CD4-positive, alpha-beta T cell treated with Interleukin-4 for 4 hours (primary cell): ENCODE results near the gene CCL23.
"Not testable (repeated sequence)": the region's sequence is repeated elsewhere in the genome, so short reads cannot be mapped to it uniquely, and the experiment has no call there.

ENCODE experiments used
- DNase-seq: peaks from one replicate; pipeline ENCODE4 v3.0.0-alpha.2; 2020

The CCL23 gene, protein sequence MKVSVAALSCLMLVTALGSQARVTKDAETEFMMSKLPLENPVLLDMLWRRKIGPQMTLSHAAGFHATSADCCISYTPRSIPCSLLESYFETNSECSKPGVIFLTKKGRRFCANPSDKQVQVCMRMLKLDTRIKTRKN

DNA sequence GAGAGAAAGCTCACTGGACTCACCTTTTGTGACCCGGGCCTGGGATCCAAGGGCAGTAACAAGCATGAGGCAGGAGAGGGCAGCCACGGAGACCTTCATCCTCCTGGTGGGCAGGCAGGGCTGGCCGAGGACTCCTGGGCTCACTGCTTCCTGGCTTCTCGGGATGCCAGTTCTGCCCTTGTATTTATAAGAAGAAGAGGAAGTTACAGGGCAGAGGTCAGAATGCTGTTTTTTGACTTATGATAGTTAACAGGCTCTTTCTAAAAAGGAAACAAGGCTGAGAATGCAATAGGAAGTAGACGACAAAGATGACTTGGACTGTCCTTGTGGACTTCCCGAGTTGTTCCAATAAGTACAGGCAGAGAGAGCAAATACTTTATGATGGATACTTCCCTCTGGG, at the start of gene CCL23:
CCL23 (minus strand) TSS at position 174 of the 400 bp plus-strand sequence; CDS start at position 99, 75 bp downstream.
- DNase-seq: no peak

DNA sequence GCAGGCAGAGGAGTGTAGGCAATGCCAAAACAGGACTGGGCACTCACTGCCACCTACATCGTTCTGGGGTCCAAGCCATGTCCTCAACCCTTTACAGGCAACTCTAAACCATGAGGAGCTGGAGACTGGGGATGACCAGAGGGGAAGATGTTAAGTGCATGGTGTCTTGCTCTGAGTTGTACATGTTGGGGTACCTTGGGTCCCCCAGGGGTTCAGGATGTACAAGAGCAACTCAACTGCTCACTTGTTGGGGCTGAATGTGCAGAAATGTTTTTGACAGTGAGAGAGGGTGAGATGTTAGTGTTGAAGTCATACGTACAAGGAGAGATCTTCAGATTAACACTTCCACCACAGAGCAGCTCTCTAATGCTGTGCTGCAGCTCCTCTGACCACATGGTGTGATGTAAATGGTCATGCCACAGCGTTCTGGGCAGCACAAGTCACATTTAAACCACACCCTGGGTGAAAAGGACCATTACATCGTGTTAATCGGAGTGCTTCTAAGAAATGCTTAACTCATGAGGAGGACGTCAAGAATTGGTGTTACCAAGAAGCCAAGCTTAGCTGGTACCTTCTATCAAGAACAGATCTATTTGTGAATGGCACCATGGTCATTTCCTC, 48.7 kb upstream of the CCL23 start:
- DNase-seq: peak; percentile 78

DNA sequence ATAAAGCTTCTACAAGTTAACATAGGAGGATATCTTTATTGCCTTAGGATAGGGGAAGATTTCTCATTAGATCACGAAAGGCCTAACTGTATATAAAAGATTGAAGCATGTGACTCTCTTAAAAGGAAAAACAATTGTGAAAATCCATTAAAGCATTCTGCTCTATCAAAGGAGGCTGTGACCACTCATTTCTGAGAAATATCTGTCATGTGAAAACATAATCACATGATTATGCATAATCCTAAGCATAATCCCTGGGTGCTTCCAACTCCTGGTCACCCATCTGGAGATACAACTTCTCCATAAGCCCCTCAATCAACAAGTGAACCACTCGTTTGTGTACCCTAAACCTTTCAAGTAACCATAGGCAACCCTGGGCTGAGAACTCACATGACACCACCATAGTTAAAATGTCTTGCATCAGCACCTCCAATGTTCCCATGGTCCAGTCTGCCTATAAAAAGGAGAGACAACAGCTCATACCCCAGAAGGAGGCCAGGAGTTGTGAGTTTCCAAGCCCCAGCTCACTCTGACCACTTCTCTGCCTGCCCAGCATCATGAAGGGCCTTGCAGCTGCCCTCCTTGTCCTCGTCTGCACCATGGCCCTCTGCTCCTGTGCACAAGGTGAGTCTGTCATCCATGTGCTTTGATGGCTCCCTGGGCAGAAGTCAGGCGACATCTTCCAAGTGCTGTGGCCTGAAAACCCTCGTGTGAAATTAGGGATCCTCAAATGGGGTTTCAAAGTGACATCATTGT, 46.2 kb upstream of the CCL23 start, which contains the start of gene CCL18:
CCL18 (plus strand) TSS at position 487 of the 756 bp plus-strand sequence; CDS start at position 558, 71 bp downstream.
- DNase-seq: no peak

DNA sequence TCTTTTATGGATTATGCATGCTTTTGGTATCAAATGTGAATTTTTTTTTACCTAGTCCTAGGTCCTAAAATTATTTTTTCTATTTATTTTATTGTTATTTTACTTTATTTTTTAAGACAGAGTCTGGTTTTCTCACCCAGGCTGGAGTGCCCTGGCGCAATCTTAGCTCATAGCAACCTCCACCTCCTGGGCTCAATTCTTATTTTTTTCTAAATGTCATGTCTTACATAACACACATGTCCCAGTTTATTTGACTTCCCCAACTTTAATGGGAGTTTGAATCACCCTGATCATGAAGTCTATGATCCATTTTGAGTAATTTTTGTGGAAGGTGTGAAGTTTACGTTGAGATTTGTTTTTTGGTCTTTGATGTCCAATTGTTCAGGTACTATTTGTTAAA, 43.0 kb upstream of the CCL23 start:
- no peak for DNase-seq

DNA sequence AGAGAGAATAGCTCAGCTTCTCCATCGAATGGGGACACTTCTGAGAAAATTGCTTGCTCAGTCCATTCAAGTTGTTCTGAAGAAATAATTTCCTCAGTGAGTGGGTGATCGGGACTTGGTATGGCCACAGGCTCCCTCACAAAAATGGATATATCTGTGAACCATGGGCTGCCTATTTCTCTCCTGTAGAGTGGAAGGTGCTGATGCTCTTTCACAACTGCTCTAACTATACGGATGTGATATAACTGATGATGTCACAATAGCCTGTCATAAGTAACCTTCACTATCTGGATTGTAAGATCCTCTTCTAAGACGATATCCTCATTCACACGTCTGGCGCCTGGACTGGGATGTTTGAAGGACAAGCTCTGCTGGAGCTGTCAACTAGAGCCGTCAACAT, 41.6 kb upstream of the CCL23 start:
- DNase-seq: no peak

DNA sequence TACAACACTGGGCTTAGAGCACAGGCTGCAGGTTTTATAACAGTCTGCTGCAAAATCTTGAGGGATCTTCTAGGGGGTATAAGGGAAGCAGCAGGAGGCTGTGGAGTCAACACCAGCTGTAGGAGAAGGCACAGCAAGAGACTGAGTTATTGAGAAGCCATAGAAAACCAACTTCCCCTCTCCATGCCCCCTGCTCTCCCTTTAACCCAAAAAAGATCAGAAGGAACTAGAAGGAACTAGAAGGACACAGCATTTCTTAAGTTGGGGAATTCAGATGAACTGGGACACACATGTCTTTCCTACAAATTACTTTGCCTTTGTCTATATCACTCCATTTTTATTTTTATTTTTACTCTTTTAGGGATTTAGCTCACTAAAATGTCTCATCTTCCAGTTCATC, 40.1 kb upstream of the CCL23 start:
- no peak for DNase-seq

DNA sequence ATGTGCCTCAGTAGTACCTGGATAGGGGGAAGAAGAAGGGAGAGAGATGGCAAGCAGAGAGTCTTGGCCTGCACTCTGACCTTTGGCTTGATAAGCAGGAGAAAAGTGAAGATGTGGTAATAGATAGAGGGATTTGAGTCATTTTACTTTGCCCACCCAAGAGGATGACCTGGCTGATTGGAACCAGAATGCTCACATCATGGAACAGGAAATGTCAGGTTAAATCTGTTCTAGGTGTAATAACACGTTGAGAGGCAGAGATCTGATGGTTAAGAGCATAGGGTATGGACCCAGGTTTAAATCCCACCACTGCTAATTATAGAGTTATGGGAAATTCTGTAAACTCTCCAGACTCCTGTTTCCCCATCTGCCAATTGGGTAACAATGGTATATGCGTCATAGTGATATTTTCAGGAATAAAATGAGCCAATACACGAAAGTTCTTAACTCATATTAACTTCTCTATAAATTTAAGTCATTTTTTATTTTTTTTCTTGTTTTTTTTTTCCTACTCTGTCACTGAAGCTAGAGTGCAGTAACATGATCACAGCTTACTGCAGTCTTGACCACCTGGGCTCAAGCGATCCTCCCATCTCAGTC, 38.2 kb upstream of the CCL23 start:
- DNase-seq: no peak

DNA sequence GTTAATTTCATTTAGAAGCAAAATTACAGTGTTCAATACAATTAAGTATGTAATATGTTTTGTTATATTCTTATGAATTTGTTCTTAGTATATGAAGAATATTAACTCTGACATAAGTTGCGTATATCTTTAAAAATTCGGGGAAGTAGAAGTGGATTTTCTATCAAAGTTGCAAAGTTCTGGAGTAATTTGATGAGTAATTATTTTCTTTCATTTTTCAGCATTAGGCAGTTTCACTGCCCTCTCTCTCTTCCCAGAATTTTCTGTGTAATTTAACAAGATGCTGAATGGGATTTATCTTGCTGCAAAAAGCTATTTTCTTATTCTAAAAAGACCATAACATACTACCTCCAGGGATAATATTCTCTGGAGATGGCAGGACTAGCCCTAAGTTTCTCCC, 37.4 kb upstream of the CCL23 start:
- no peak for DNase-seq

DNA sequence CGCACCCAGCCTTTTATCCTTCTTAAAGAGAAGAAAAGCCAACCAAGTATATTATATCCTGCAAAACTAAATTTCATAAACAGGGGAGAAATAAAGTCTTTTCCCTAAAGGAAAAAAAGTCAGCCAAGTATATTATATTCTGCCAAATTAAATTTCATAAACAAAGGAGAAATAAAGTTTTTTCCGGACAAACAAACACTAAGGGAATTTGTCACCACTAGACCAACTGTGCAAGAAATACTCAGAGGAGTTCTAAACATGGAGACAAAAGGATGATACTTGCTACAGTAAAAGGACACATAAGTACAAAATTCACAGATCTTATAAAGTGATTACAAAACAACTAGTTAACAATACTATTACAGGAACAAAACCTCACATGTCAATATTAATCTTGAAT, 31.9 kb upstream of the CCL23 start:
- no peak for DNase-seq

DNA sequence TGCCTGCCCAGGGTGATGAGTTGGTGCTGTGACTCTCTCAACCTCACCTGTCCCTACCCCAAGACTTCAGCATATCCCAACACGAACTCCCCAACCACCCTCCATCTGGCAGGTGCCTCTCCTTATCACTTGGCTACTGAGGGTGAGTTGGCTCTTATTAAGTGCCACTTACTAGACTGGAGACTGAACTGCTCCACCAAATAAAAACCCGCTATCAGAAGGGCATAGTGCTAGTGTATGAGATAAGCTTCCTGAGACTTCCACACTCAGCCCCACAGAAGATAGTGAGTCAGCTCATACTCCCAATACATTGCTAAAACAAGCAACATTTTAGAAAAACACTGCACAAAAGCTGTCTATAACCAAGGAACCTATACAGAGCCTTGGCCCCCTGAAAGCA, 30.3 kb upstream of the CCL23 start:
- no peak for DNase-seq

DNA sequence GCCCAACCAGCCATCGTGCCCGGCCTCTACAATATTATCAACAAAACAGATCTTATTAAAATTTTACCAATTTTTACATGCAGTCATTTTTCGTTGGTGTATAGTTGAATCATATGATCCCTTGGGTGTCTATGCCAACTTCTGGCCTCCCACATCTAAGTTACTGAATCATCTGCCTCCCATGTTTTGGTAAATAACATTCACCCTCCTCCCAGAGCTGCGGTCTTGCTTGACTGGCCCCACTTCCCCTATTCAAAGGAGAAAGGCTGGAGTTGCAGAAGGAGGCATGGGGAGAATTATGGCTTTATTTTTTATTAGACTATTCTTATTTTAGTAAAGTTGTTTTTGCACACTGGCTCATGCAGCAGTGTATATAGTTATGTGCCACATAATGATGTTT, 18.5 kb upstream of the CCL23 start:
- no peak for DNase-seq

DNA sequence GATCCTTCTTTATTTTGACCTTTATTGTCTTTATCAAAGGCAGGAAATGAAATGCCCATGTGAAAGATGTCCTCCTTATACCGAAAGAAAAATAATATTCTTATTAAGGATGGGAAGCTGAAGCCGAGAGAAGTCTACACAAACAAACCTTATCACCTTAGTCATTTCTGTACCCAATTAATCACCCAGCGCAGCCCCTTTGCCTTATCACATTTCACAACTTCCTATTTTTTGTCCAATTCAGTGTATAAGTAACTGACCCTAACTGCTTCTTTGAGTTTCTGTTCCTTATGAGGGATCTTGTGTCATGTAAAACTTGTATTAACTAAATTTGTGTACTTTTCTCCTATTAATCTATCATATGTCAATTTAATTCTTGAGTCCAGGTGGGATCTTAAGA, 16.4 kb upstream of the CCL23 start:
- DNase-seq: no peak

DNA sequence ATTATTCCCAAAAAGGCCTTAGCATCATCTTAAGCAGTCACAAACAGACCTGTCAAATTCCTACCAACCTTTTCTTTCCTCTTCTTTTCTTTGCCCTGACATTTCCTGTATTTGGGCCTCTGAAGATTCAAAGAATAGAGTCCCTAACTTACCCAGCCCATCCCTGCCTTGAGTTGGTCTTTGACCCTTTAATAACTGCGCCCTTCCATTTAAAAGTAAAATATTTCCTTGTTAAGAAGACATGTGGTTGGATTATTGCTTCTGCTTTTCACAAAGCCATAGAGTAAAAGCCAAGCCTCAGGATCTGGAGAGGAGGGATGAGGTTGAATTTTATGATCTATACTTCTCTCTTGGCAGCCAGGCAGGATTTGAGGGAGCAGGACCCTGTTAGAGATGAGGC, 13.2 kb upstream of the CCL23 start:
- no peak for DNase-seq

DNA sequence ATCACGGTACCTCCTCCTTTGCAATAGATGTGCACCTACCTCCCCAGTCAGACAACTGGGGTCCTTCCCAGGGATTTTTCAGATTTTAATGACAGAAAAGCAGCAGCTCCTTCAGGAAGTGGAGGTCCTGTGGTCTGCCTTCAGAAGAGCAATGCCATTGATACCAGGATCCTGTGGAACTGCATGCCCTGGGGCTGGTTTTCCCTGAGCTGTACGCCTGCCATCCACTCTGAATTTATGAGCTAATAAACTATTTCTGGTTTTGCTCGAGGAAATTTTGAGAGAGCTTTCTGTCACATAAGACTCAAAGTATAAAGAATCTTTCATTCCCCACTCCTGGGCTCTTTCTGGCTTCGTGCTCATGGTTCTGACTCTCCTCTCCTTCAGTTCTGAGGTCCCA, 10.0 kb upstream of the CCL23 start:
- DNase-seq: no peak

DNA sequence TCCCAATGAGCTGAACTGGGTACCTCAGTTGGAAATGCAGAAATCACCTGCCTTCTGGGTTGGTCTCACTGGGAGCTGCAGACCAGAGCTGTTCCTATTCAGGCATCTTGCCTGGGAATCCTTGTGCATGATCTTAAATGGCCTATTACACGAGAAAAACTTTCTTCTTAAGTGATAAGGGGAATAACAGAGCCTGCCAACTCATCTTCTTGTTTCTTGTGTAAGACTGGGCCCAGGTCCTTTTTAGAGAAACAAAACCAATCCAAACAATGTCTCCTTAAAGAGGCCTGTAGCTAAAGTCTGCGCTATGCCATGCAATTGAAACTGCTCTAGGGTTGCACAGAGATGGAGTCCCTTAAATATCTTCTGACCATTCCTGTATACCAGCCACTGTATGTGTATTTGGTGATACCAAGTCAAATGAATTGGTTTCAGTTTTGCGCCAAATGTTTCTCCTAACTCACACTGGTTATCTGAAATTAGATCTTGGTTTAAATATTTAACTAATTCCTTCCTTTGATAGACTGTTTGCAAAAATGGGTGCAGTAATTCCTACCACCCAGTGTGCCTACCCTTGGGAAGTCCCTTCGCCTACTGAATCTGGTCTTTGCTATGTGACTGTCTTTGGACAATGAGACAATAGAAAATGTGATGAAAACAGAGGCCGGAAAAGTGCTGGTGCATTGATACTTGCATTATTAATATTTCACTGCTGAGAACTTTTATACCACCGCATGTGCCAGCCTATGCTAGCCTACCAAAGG, 6.5 kb upstream of the CCL23 start:
- DNase-seq: no peak

DNA sequence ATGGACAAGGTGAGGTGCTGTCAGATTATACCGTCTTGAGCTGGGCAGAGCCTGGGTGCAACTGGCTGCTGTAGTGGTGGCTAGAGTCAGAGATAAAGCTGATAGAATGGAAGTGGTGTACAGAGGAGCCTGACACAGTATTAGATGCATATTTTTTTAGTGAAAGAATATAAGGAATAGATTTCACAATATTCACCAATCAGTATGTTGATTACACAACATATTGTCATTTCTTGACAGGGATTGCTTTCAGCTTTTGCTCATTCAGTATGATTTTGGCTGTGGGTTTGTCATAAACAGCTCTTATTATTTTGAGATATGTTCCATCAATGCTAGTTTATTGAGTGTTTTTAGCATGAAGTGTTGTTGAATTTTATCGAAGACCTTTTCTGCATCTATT, 1.7 kb upstream of the CCL23 start:
- no peak for DNase-seq

DNA sequence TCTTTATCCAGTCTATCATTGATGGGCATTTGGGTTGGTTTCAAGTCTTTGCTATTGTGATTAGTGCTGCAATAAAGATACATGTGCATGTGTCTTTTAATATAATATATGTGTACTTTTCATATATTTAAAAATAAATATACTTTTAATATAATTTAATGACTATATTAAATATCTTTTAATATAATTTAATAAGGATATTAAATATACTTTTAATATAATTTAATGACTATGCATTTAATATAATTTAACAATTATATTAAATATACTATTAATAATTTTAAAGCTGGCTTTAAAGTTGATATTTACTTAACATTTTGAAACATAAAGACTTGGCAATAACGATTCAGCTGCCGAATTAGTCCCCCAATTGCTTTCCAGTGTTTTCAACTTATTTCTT, 1.2 kb downstream of the CCL23 start:
- DNase-seq: no peak

DNA sequence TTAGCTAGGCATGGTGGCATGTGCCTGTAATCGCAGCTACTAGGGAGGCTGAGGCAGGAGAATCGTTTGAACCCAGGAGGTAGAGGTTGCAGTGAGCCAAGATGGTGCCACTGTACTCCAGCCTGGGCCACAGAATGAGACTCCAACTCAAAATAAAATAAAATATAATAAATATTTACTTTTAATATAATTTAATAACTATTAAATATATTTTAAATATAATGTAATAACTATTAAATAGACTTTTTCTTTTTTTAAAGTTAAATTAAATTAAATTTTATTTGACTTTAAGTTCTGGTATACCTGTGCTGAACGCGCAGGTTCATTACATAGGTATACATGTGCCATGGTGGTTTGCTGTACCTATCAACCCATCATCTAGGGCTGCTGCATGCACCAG, 1.9 kb downstream of the CCL23 start:
- not testable (repeated sequence) for DNase-seq

DNA sequence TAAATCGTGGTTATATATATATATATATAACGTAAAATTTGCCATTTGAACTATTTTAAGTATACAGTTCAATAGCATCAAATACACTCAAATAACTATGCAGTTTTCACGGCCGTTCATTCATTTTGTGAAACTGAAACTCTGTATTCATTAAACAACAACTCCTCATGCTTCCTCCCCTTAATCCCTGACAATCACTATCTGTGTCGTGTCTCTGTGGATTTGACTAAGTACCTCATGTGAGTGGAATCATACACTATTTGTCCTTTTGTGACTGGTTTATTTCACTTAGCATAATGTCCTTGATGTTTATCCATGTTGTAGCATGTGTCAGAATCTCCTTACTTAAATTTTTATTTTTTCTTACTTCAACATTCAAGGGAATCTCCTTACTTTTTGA, 2.8 kb downstream of the CCL23 start:
- no peak for DNase-seq

DNA sequence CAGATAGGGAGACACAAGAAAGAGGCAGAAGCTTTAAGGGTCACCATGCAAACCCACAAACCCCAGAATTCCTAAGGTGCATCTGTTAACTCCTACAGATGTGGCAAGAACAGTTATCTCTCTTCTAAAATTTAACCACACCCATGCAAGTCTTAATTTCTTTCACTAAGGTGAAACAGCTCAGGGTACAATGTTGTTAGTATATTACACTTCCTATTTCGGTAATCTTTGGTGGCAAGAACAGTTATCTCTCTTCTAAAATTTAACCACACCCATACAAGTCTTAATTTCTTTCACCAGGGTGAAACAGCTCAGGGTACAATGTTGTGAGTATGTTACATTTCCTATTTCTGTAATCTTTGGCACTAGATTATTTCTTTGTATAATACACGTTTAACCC, 6.6 kb downstream of the CCL23 start:
- DNase-seq: no peak

DNA sequence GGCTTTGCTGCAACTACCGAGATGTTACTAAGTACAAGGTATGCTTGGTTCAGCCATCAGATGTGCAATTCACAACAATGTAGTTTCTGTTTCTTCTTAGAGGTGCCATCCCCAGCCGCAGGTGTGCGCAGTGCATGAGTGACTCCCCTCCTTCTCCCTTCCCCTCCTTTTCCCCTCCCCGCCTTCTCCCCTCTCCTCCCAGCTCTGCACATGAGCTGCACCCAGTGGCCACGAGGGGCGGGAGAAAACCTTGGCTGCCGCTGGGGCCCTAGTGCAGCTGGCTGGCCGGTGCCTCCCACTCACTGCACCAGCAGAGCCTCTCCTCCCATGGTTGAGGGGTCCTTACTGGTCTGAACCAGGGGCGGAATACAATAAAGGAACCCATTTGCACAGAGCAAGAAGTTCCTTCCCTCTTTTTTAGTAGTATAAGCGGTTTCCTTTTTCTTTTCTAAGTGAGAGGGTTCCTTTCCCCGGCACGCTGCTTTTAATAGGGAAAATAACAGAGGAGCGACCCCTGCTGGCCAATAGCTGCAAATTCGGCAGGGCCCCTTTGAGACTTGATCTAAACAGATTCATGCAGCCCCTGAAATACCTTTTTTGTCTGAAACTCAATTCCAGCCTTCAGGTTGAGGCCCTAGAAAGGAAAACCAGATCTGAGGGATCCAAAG, 8.6 kb downstream of the CCL23 start:
- DNase-seq: no peak

DNA sequence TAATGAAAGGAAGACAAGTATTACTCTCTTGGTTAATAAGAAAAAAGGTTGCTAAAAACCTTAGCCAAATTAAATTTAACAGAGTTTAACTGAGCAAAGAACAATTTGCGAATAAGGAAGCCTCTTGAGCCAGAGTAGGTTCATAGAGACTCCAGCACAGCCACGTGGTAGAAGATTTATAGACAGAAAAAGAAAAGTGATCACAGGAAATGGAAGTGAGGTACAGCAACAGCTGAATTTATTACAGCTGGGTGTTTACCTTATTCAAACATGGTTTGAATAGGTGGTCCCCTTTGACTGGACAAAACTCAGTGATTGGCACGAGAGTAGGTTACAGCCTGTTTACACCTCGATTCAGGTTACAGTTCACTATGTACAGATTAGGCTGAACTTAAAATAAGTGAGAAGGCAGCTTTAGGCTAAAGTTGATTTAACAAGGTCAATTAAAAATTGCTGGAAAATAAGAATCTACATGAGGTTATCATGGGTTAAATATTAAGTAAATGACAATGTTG, 13.1 kb downstream of the CCL23 start:
- DNase-seq: no peak
